Upper lobe of left lung (tissue), 6 donors: ENCODE results near the gene C9orf50. TPM values are rescaled to one million over a fixed set of nuclear protein-coding genes. Genes with fewer than 3 reads are reported as not detected.

Source experiments
- ATAC-seq, 2 donors: fragments of 200-7000 bp; cut with Tn5 transposase; one replicate each; pipeline ENCODE4 v1.9.1; 2022; ENCODE audit warnings: mild to moderate bottlenecking in 2 of 2, moderate library complexity in 2 of 2; ENCODE audit not compliant: low FRiP score in 2 of 2
- DNase-seq, 2 donors: peaks; one replicate each; pipeline ENCODE4 v3.0.0-alpha.2; 2019 to 2020
- H3K27ac ChIP-seq, 4 donors: fragments of 200-600 bp; sonication (generic); one replicate each; pipeline ENCODE4 v1.5.1; 2016 to 2019
- H3K27me3 ChIP-seq, 4 donors: fragments of 200-600 bp; sonication (generic); one replicate each; pipeline ENCODE4 v1.5.1; 2017 to 2019
- H3K36me3 ChIP-seq, 4 donors: fragments of 200-600 bp; sonication (generic); one replicate each; pipeline ENCODE4 v1.5.1; 2016 to 2019
- H3K4me1 ChIP-seq, 4 donors: fragments of 200-600 bp; sonication (generic); one replicate each; pipeline ENCODE4 v1.5.1; 2018 to 2019
- H3K4me3 ChIP-seq, 4 donors: fragments of 200-600 bp; sonication (generic); one replicate each; pipeline ENCODE4 v1.5.1; 2017 to 2019; ENCODE audit warnings: mild to moderate bottlenecking in 2 of 4, moderate library complexity in 1 of 4
- H3K9me3 ChIP-seq, 4 donors: fragments of 200-600 bp; sonication (generic); one replicate each; pipeline ENCODE4 v1.5.1; 2018 to 2019
- EP300 ChIP-seq, 4 donors: sonication (generic); formaldehyde crosslinking; IDR thresholded peaks; one replicate each; pipeline ENCODE4 v1.5.1; 2017; ENCODE audit warnings: antibody characterized with exemption in 4 of 4, control low read depth in 2 of 4
- POLR2A ChIP-seq, 4 donors: fragments of 450-650 bp; IDR thresholded peaks; one replicate each; pipeline ENCODE4 v1.5.1; 2016 to 2017; ENCODE audit warnings: antibody characterized with exemption in 4 of 4, mild to moderate bottlenecking in 2 of 4
- POLR2AphosphoS5 ChIP-seq, 2 donors: sonication (generic); formaldehyde crosslinking; IDR thresholded peaks; one replicate each; pipeline ENCODE4 v1.5.1; 2017; ENCODE audit warnings: antibody characterized with exemption in 2 of 2
- WGBS, 2 donors: methylation state at CpG; one replicate each; pipeline ENCODE4 v1.1.5; 2017 to 2018; 5-methylcytosine and 5-hydroxymethylcytosine counted together
- total RNA-seq, 6 donors: library from RNA; depleted of rRNA in 4 of 6; stranded (reverse); fragments of >200 nt in 4 of 6; gene quantifications; one replicate each; pipeline versions ENCODE4 v1.1.0 to v1.2.1, GENCODE V29; 2016 to 2021
- TF ChIP-seq, protein P1 (sequence below), 6 experiments: fragments of 450-650 bp in 4 of 6; fragments of 200-600 bp in 2 of 6; sonication (generic) in 2 of 6; IDR thresholded peaks; one replicate each; pipeline ENCODE4 v1.5.1; 2016 to 2019; ENCODE audit warnings: antibody characterized with exemption in 6 of 6
- donor health status: DM: no; HTN: no; CAD: no; lungs with moderate emphysema.
- donor health status: DM: no; HTN: yes; CAD: no; lungs with severe emphysema.

Gene C9orf50
- total RNA-seq, 6 donors from 2014 or later: not detected

- no peak for TF ChIP-seq POLR2A (IDR thresholded peaks at IDR 0.05)
- TF ChIP-seq EP300 (IDR thresholded peaks at IDR 0.05): no peak
- TF ChIP-seq POLR2AphosphoS5 (IDR thresholded peaks at IDR 0.05): no peak
- TF ChIP-seq, protein P1, sequence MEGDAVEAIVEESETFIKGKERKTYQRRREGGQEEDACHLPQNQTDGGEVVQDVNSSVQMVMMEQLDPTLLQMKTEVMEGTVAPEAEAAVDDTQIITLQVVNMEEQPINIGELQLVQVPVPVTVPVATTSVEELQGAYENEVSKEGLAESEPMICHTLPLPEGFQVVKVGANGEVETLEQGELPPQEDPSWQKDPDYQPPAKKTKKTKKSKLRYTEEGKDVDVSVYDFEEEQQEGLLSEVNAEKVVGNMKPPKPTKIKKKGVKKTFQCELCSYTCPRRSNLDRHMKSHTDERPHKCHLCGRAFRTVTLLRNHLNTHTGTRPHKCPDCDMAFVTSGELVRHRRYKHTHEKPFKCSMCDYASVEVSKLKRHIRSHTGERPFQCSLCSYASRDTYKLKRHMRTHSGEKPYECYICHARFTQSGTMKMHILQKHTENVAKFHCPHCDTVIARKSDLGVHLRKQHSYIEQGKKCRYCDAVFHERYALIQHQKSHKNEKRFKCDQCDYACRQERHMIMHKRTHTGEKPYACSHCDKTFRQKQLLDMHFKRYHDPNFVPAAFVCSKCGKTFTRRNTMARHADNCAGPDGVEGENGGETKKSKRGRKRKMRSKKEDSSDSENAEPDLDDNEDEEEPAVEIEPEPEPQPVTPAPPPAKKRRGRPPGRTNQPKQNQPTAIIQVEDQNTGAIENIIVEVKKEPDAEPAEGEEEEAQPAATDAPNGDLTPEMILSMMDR (IDR thresholded peaks at IDR 0.05): no peak
- H3K4me3 ChIP-seq: no peak overlapping the region
- WGBS, 2 donors: 66 to 79% methylated on average over 7 to 10 of the region's 10 CpGs
- H3K4me1 ChIP-seq: peaks cover 0 to 8% (median 6%) of the 10 kb centered on the region in 4 donors
- H3K9me3 ChIP-seq: no peaks in the 10 kb centered on the region
- peak; percentile 11 to 31 for ATAC-seq
- H3K36me3 ChIP-seq: no peaks in the 10 kb centered on the region
- peak in 1 of 2 donors; percentile 58 for DNase-seq
- no peaks in the 10 kb centered on the region for H3K27me3 ChIP-seq
- H3K27ac ChIP-seq: no peak overlapping the region
Observed at GRCh38 chr9:129583308-129584038, 37.4 kb downstream of the C9orf50 start.

- Histone ChIP-seq H3K27me3 (no peaks in the 10 kb centered on the region), H3K36me3 (no peaks in the 10 kb centered on the region), H3K27ac (no peak overlapping the region), H3K4me1 (peaks cover 0 to 8% (median 6%) of the 10 kb centered on the region in 4 donors), H3K9me3 (no peaks in the 10 kb centered on the region), H3K4me3 (no peak overlapping the region)
- no peak for ATAC-seq
- WGBS, 2 donors: 79 to 80% methylated on average over 3 of the region's 3 CpGs
- no peak for DNase-seq
- TF ChIP-seq POLR2AphosphoS5 (IDR thresholded peaks at IDR 0.05) (no peak), POLR2A (IDR thresholded peaks at IDR 0.05) (no peak)
Observed at GRCh38 chr9:129582855-129583254, 38.0 kb downstream of the C9orf50 start.

- H3K9me3 ChIP-seq: no peaks in the 10 kb centered on the region
- H3K27me3 ChIP-seq: no peaks in the 10 kb centered on the region
- peaks cover 5 to 9% (median 7%) of the 10 kb centered on the region in 4 donors for H3K4me1 ChIP-seq
- no peak overlapping the region for H3K27ac ChIP-seq
- DNase-seq (no peak), ATAC-seq (no peak)
- TF ChIP-seq POLR2A (IDR thresholded peaks at IDR 0.05) (no peak), POLR2AphosphoS5 (IDR thresholded peaks at IDR 0.05) (no peak), EP300 (IDR thresholded peaks at IDR 0.05) (no peak)
- TF ChIP-seq, protein P1 (IDR thresholded peaks at IDR 0.05): no peak
- no peak overlapping the region for H3K4me3 ChIP-seq
- no peaks in the 10 kb centered on the region for H3K36me3 ChIP-seq
- 81 to 90% methylated on average over 4 of the region's 4 CpGs for WGBS, 2 donors
Observed at GRCh38 chr9:129581505-129582189, 39.3 kb downstream of the C9orf50 start.

GRCh38 chr9:129580211-129580915 lies 40.5 kb downstream of the C9orf50 start:
- no peak overlapping the region for H3K4me3 ChIP-seq
- H3K9me3 ChIP-seq: no peaks in the 10 kb centered on the region
- H3K36me3 ChIP-seq: no peaks in the 10 kb centered on the region
- DNase-seq (no peak), ATAC-seq (no peak)
- no peaks in the 10 kb centered on the region for H3K27me3 ChIP-seq
- peaks cover 6 to 12% (median 10%) of the 10 kb centered on the region in 4 donors for H3K4me1 ChIP-seq
- no peak overlapping the region for H3K27ac ChIP-seq
- TF ChIP-seq EP300 (IDR thresholded peaks at IDR 0.05) (no peak), POLR2A (IDR thresholded peaks at IDR 0.05) (no peak), POLR2AphosphoS5 (IDR thresholded peaks at IDR 0.05) (no peak)
- TF ChIP-seq, protein P1 (IDR thresholded peaks at IDR 0.05): no peak
- 72 to 74% methylated on average over 9 to 11 of the region's 11 CpGs for WGBS, 2 donors

DNA sequence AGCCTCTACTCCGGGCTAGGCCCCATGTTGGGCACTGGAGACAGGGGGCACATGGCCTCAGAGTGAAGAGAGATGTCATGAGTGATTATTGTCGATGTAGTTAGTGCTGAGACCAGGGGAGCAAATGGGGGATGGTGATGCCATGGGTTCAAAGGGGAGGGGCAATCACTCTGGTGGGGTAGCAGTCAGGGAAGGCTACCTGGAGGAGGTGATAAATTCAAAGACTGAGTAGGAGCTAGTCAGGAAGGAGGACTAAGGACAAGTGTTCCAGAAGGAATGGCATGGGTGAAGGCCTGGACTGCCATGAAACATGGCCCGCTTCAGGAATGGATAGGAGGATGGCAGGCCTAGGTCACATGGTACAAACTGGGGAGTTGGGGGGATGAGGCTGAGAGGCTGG lies 41.6 kb downstream of the C9orf50 start:
- no peak for ATAC-seq
- peaks cover 2 to 14% (median 6%) of the 10 kb centered on the region in 4 donors for H3K4me1 ChIP-seq
- WGBS, 2 donors: 96 to 99% methylated on average over 3 of the region's 3 CpGs
- no peaks in the 10 kb centered on the region for H3K36me3 ChIP-seq
- no peak overlapping the region for H3K27ac ChIP-seq
- TF ChIP-seq POLR2A (IDR thresholded peaks at IDR 0.05) (no peak), EP300 (IDR thresholded peaks at IDR 0.05) (no peak), POLR2AphosphoS5 (IDR thresholded peaks at IDR 0.05) (no peak)
- TF ChIP-seq, protein P1 (IDR thresholded peaks at IDR 0.05): no peak
- H3K9me3 ChIP-seq: no peaks in the 10 kb centered on the region
- DNase-seq: no peak
- no peaks in the 10 kb centered on the region for H3K27me3 ChIP-seq
- no peak overlapping the region for H3K4me3 ChIP-seq
